Metanephros (tissue), 2 donors: ENCODE data around the gene NAA40. TPM values are rescaled to one million over a fixed set of nuclear protein-coding genes. Genes with fewer than 3 reads are reported as not detected.

ENCODE experiments used
- small RNA-seq: library from RNA; depleted of rRNA; stranded (forward); fragments of <200 nt; gene quantifications from one replicate; pipeline ENCODE3, GENCODE V24; 2014; ENCODE audit warnings: low replicate concordance
- total RNA-seq: library from RNA; depleted of rRNA; stranded (reverse); fragments of >200 nt; gene quantifications from one replicate; pipeline ENCODE4 v1.2.3, GENCODE V29; 2014

Gene NAA40
- 18.7 TPM for total RNA-seq

DNA sequence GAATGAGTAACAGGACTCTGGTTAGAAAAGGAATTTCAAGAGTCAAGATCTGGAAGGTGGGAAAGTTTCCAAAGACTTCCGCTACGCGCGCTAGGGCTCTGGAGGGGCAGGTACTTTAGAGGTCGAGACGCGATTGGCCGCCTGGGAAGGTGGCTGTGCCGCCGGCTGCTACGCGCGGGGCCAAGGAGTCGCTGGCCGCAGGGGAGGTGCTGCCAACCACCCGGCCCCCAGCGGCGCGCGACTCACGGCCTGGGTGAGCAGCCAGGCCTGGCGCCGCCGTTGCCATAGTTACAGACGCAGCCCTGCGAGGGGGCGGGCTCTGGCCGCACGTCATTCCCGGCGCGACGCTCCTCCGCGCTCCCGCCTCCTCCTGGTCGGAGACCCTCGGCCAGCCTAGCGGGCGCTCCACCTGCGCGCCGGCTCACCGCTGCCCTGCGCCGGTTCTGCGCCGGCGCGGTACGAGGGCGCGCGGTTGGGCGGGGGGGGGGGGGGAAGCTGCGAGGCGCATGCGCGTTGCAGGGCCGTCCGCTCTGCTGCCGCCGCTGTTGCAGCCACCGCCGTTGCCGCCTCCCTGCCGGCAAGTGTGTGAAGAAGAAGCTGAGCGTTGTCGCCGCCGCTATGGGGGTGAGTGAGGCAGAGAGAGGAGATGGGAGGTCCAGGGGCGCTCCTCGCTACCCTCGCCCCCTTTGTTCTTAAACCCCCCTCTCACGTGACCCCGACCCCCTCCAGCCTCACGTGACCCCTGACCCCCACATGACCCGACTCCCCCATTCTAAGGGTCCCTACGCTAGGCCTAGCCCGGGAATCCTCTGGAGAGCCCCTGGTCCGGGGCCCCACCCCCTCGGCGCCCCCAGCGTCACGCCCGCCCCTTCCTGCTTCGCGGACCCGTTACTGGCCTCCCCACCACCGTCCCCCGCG is at the start of gene NAA40:
NAA40 (plus strand) TSS at position 524 of the 918 bp plus-strand sequence; CDS start at position 619, 95 bp downstream.

GRCh38 chr11:63916837-63917691 is 21.7 kb upstream of the NAA40 start, which contains the start of gene RCOR2:
TSS of gene RCOR2 (minus strand) at chr11:63917164. CDS start at chr11:63916456, 708 bp downstream.

DNA sequence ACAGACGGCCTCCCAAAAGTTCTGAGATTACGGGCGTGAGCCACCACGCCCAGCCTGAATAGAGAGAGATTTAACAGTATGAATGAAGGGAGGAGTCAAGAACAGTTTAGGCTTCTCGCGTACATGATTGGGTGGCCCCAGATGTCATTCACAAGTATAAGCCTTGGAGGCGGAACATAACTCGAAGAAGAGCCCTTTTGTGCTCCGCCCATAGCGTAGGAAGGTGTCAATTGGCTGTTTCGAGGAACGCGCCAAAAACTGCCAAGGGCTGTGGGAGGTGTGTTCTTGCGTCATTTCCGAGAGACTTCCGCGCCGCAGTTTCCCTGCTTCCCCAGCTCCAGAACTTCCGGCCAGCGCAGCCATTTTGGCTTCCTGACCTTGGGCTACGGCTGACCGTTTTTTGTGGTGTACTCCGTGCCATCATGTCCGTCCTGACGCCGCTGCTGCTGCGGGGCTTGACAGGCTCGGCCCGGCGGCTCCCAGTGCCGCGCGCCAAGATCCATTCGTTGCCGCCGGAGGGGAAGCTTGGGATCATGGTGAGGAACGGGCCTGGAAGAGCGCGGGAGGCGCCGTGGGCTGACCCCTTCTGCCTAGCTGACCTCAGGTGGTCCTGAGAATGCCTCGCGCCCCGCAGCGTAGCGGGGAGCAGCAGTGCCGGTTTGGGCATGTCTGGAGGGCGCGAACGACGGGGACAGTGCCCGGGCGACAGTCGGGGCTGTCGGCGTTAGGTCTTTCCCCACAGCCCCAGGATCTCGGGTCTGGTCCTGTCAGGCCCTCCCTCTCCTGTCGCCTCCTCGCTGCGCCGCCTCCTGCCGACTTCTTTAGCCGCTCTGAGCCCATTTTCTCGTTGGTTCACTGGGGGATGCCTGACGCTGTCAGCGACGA is 35.7 kb downstream of the NAA40 start, which contains the start of gene COX8A:
COX8A (plus strand) TSS at position 362 of the 885 bp plus-strand sequence; CDS start at position 423, 61 bp downstream.

GRCh38 chr11:63986156-63986931 is 47.5 kb downstream of the NAA40 start, which contains the start of gene OTUB1:
TSS of gene OTUB1 (plus strand) at chr11:63986438. CDS start at chr11:63986457, 19 bp downstream.

Small RNA genes within 50 kb of the gene (small RNA-seq; reads per million reads assigned to genes)
- gene RNU6-45P: not detected

Other genes starting within 250 kb of the NAA40 start
- gene ZFTA, start 170.2 kb upstream of the NAA40 start, total RNA-seq: 29.5 TPM
- 9.4 TPM for gene SPINDOC, start 125.5 kb upstream of the NAA40 start, total RNA-seq
- gene MARK2, start 99.9 kb upstream of the NAA40 start, total RNA-seq: 21.9 TPM
- gene RCOR2, start 21.8 kb upstream of the NAA40 start, total RNA-seq: 4.1 TPM
- 494 TPM for gene COX8A, start 35.6 kb downstream of the NAA40 start, total RNA-seq
- 49.4 TPM for gene OTUB1, start 47.4 kb downstream of the NAA40 start, total RNA-seq
- 6.1 TPM for gene FLRT1, start 96.9 kb downstream of the NAA40 start, total RNA-seq
- gene MACROD1, start 227.1 kb downstream of the NAA40 start, total RNA-seq: 36.0 TPM
- 114 TPM for gene STIP1, start 247.2 kb downstream of the NAA40 start, total RNA-seq